Adrenal gland (tissue), 12 donors: Measurements from ENCODE around the gene PLD2. TPM values are rescaled to one million over a fixed set of nuclear protein-coding genes. Genes with fewer than 3 reads are reported as not detected.

ENCODE experiments used
- DNase-seq, 7 donors: peaks; one replicate each; pipeline ENCODE4 v3.0.0-alpha.2; 2019 to 2020
- H3K27ac ChIP-seq, 5 donors: fragments of 200-600 bp; sonication (generic) in 4 of 5; 1 replicate in 3 of 5; 2 replicates in 2 of 5; pipeline versions ENCODE4 v1.5.1 to v1.8.0; 2016 to 2020; ENCODE audit warnings: mild to moderate bottlenecking in 1 of 5
- H3K27me3 ChIP-seq: fragments of 200-600 bp; 2 replicates; pipeline ENCODE4 v1.8.0; 2021
- H3K36me3 ChIP-seq, 2 donors: fragments of 200-600 bp; replicated peaks in 1 of 2; 1 replicate in 1 of 2; 2 replicates in 1 of 2; pipeline versions ENCODE4 v1.5.1 to v1.8.0; 2018 to 2022
- H3K4me1 ChIP-seq, 2 donors: fragments of 200-600 bp; replicated peaks in 1 of 2; 1 replicate in 1 of 2; 2 replicates in 1 of 2; pipeline versions ENCODE4 v1.5.1 to v1.8.0; 2018 to 2021
- H3K4me3 ChIP-seq, 4 donors: fragments of 200-600 bp; sonication (generic) in 3 of 4; one replicate each; pipeline ENCODE4 v1.5.1; 2016 to 2018
- H3K9me3 ChIP-seq, 3 donors: fragments of 200-600 bp; sonication (generic) in 1 of 3; replicated peaks in 1 of 3; 1 replicate in 2 of 3; 2 replicates in 1 of 3; pipeline versions ENCODE4 v1.5.1 to v1.8.0; 2016 to 2021
- CTCF ChIP-seq, 6 experiments: fragments of 450-650 bp in 4 of 6; fragments of 200-600 bp in 2 of 6; sonication (generic) in 1 of 6; IDR thresholded peaks; 1 replicate in 5 of 6; 2 replicates in 1 of 6; pipeline versions ENCODE4 v1.5.1 to v1.8.0; 2016 to 2021; ENCODE audit warnings: antibody characterized with exemption in 6 of 6, mild to moderate bottlenecking in 2 of 6, moderate library complexity in 1 of 6
- POLR2A ChIP-seq, 2 donors: fragments of 450-650 bp; IDR thresholded peaks; one replicate each; pipeline ENCODE4 v1.6.1; 2017; ENCODE audit warnings: antibody characterized with exemption in 2 of 2, mild to moderate bottlenecking in 2 of 2, moderate library complexity in 1 of 2
- WGBS, 4 donors: extraction: QIAGEN DNeasy Blood & Tissue Kit in 2 of 4; methylation state at CpG; one replicate each; pipeline versions ENCODE4 v1.1.5 to v1.1.7; 2013 to 2017; 5-methylcytosine and 5-hydroxymethylcytosine counted together
- intact Hi-C, 2 donors: fragments of 100-400 bp; cut with DNase I; formaldehyde crosslinking; loops; one replicate each; pipeline versions ENCODE4 v1.14.1 to v1.15.0; 2022 to 2023
- polyA plus RNA-seq, 3 donors: library from polyadenylated mRNA; stranded (reverse); fragments of 200-250 nt in 2 of 3; fragments of 350-450 nt in 1 of 3; fragmentation: Illumina TruSeq in 1 of 3; extraction: RNeasy Lipid Tissue Mini Kit (QIAGEN cat#74804) in 1 of 3; gene quantifications; one replicate each; pipeline ENCODE4 v1.2.3, GENCODE V29; 2013 to 2014
- total RNA-seq, 9 donors: library from RNA; depleted of rRNA in 4 of 9; stranded (reverse); fragments of >200 nt in 4 of 9; fragments of 120-200 nt in 1 of 9; fragmentation: NEBNext Ultra II Directional in 1 of 9; extraction: Animal tissue kit (Norgen Biotek cat#: 25700) in 1 of 9; gene quantifications; one replicate each; pipeline versions ENCODE4 v1.1.0 to v1.2.4, GENCODE V29; 2013 to 2023
- donor health status: healthy with polysubstance abuse.
- donor health status: Bipolar disorder and iron deficiency.
- donor health status: DM: yes; HTN: yes; CAD: no.
- donor health status: DM: no; HTN: no; CAD: no.
- donor health status: DM: no; HTN: no; CAD: no.
- donor health status: DM: yes; HTN: yes; CAD: no.

The PLD2 gene
- total and polyA plus RNA-seq, 12 donors, result 4.1 to 34.8 (median 17.9) TPM

DNA sequence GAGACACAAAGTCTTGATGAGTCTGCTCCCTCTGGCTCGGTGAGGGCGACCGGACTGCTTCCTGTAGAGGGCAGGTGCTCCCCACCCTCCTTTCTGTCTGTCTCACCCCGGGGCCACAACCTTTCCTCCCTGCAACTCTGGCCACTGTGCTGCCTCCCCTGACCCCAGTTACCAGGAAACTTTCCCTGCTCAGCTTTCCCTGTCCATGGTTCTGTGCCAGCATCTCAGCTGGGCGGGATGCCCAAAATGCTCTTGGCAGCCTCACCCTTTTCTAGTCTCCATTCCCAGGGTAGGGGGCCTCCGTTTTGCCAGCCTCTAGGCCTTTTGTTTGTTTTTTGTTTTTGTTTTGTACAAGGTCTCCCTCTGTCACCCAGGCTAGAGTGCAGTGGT lies 1.4 kb downstream of the PLD2 start:
- no peak overlapping the region for H3K4me3 ChIP-seq
- intact Hi-C loops, result loop anchor here in 1 of 2 donors (5.0 kb wide), 1 partner anchor 74 kb away; no protein-coding TSS in a partner anchor
- DNase-seq, result peak in 6 of 7 donors; percentile 60 to 81 (median 75)
- WGBS, 4 donors, result 38 to 56% (median 40%) methylated on average over 2 to 6 of the region's 6 CpGs
- H3K4me1 ChIP-seq, result peaks cover 11 to 19% of the 10 kb centered on the region in 2 donors
- no peaks in the 10 kb centered on the region for H3K27me3 ChIP-seq
- TF ChIP-seq CTCF (IDR thresholded peaks at IDR 0.05) (no peak), POLR2A (IDR thresholded peaks at IDR 0.05) (no peak)
- H3K36me3 ChIP-seq, result no peaks in the 10 kb centered on the region
- H3K27ac ChIP-seq, result no peak overlapping the region
- H3K9me3 ChIP-seq, result no peaks in the 10 kb centered on the region

DNA sequence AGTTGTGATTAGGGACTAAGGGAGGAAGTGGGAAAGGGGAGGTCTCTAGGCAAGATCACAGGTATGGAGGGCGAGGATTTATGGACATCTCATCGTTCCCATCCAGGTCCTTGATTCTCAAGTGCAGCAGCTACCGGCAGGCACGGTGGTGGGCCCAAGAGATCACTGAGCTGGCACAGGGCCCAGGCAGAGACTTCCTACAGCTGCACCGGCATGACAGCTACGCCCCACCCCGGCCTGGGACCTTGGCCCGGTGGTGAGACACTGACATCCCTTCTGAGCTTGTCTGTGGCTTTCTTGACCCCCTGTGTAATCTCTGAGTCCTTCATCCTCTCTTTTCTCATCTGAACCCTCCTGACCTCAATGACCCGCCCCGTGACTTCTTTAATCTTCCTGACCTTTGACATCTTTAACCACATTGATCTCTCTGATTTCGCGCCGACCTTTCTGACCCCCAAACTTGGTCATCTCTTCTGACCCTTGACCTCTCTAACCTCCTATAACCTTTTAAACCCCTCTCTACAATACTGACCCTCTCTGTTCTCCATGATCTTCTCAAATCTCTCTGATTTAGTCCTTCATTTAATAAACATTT lies 3.8 kb downstream of the PLD2 start:
- intact Hi-C loops, result no loop called here
- Histone ChIP-seq H3K36me3 (peaks cover 0 to 6% of the 10 kb centered on the region in 2 donors), H3K27me3 (no peaks in the 10 kb centered on the region), H3K4me3 (no peak overlapping the region), H3K9me3 (no peaks in the 10 kb centered on the region), H3K4me1 (peaks cover 11 to 19% of the 10 kb centered on the region in 2 donors), H3K27ac (no peak overlapping the region)
- TF ChIP-seq CTCF (IDR thresholded peaks at IDR 0.05) (no peak), POLR2A (IDR thresholded peaks at IDR 0.05) (no peak)
- 66 to 68% (median 67%) methylated on average over 13 of the region's 13 CpGs for WGBS, 4 donors
- peak in 1 of 7 donors; percentile 31 for DNase-seq

- TF ChIP-seq POLR2A (IDR thresholded peaks at IDR 0.05) (no peak), CTCF (IDR thresholded peaks at IDR 0.05) (no peak)
Measured at GRCh38 chr17:4811471-4811870, 4.5 kb downstream of the PLD2 start.

DNA sequence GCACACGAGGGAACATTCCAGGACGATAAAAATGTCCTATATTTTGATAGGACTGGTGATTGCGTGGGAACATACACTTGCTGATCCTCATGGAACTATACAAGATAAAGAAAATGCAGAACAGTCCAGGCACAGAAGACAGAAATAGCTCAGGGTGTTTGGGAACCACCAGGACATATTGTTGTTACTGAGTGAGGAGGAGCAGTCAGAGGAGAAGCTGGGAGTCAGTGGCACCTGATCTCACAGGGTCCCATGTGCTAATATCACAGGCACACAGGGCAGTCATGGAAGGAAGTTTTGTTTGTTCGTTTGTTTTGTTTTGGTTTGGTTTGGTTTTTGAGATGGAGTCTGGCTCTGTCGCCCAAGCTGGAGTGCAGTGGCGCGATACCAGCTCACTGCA lies 5.7 kb downstream of the PLD2 start:
- H3K4me3 ChIP-seq, result no peak overlapping the region
- WGBS, 4 donors, result 87 to 93% (median 91%) methylated on average over 7 of the region's 7 CpGs
- intact Hi-C loops, result no loop called here
- H3K4me1 ChIP-seq, result peaks cover 7 to 10% of the 10 kb centered on the region in 2 donors
- no peaks in the 10 kb centered on the region for H3K9me3 ChIP-seq
- TF ChIP-seq CTCF (IDR thresholded peaks at IDR 0.05) (no peak), POLR2A (IDR thresholded peaks at IDR 0.05) (no peak)
- peaks cover 0 to 21% of the 10 kb centered on the region in 2 donors for H3K36me3 ChIP-seq
- no peaks in the 10 kb centered on the region for H3K27me3 ChIP-seq
- no peak for DNase-seq
- no peak overlapping the region for H3K27ac ChIP-seq

More at GRCh38 chr17:4811471-4811870, 4.5 kb downstream of the PLD2 start:
- 92 to 97% (median 95%) methylated on average over 11 to 12 of the region's 12 CpGs for WGBS, 4 donors
- Histone ChIP-seq H3K36me3 (peaks cover 0 to 12% of the 10 kb centered on the region in 2 donors), H3K27me3 (no peaks in the 10 kb centered on the region), H3K4me3 (no peak overlapping the region), H3K27ac (no peak overlapping the region), H3K9me3 (no peaks in the 10 kb centered on the region), H3K4me1 (peaks cover 11 to 13% of the 10 kb centered on the region in 2 donors)
- DNase-seq, result no peak
- intact Hi-C loops, result no loop called here
